ENCODE results near the gene AMDHD2.
"Not testable (repeated sequence)": the region's sequence is repeated elsewhere in the genome, so short reads cannot be mapped to it uniquely, and the experiment has no call there.

Gene AMDHD2, protein sequence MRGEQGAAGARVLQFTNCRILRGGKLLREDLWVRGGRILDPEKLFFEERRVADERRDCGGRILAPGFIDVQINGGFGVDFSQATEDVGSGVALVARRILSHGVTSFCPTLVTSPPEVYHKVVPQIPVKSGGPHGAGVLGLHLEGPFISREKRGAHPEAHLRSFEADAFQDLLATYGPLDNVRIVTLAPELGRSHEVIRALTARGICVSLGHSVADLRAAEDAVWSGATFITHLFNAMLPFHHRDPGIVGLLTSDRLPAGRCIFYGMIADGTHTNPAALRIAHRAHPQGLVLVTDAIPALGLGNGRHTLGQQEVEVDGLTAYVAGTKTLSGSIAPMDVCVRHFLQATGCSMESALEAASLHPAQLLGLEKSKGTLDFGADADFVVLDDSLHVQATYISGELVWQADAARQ

DNA sequence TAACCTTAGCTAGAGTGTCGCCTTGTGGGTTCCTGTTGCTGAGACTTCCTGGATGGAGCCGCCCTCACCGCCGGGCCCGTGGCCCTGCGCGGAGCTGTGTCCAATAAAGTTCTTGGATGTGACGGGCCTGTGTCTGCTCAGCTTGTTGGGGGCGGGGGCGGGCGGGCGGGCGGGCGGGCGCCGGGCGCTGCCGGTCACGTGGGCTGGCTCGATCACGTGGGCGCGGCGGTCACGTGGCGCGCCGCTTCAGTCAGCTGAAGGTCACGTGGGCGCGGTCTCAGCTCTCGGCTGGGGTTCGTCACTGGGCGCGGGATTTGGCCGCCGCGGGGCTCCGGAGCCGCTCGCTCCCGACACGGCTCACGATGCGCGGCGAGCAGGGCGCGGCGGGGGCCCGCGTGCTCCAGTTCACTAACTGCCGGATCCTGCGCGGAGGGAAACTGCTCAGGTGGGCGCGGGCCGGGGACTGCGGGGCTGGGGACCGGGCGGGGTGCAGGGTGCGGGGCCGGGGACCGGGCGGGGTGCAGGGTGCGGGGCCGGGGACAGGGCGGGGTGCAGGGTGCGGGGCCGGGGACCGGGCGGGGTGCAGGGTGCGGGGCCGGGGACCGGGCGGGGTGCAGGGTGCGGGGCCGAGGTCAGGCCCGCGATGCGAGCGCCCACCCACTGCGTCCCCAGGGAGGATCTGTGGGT lies at the start of gene AMDHD2:
Gene AMDHD2, plus strand, starts transcription at position 275 of the 687 bp plus-strand sequence. Its CDS starts 88 bp downstream, at position 363.
- FAIRE-seq: no peak

DNA sequence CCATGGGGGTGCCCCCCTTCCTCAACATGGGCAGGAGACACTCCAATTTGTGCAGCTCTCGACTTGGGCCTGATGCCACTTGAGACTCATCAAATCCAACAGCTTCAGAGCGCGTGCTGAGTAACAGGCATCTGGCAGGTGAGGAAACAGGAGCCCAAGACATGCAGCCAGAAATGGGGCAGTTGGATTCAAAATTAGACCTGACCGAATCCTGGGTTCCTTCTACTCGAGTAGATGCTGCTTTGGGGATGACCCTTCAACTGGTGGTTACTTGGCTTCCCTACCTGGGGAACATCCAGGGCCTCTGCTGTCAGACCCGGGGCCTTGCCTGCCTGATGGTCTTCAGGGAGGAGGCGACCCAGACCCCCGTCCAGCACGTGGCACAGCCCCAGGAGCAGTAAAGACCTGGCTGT lies 49.6 kb upstream of the AMDHD2 start:
- no peak for FAIRE-seq

DNA sequence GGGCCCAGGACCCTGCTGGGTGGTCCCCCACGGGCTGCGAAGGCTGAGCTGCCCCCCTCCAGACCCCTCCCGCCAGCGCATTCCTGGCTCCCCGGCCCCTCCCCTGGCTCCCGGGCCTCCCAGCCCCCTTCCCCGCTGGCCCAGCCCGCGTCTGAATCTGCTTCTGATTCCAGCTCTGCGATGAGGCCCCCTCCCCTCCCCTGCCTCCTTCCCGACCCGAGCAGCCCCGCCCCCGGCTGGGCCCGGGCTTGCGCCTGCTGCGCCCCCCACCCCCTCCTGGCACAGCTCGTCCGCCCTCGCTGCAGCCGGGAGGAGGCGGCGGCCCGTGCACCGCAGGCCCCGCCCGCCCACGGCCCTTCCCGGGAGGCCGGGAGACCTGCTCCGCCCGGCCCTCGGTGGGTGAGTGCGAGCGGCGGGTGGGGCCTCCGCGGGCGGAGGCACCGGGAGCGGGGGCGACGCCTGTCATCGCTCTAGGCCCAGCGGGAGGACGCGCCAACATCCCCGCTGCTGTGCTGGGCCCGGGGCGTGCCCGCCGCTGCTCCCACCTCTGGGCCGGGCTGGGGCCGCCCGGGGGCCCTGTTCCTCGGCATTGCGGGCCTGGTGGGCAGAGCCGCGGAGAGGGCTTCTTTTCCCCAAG lies 49.0 kb upstream of the AMDHD2 start, which contains the start of gene NTN3:
Gene NTN3, plus strand, starts transcription at position 282 of the 637 bp plus-strand sequence. CDS start 405 bp downstream, outside the sequence.
- no peak for FAIRE-seq

DNA sequence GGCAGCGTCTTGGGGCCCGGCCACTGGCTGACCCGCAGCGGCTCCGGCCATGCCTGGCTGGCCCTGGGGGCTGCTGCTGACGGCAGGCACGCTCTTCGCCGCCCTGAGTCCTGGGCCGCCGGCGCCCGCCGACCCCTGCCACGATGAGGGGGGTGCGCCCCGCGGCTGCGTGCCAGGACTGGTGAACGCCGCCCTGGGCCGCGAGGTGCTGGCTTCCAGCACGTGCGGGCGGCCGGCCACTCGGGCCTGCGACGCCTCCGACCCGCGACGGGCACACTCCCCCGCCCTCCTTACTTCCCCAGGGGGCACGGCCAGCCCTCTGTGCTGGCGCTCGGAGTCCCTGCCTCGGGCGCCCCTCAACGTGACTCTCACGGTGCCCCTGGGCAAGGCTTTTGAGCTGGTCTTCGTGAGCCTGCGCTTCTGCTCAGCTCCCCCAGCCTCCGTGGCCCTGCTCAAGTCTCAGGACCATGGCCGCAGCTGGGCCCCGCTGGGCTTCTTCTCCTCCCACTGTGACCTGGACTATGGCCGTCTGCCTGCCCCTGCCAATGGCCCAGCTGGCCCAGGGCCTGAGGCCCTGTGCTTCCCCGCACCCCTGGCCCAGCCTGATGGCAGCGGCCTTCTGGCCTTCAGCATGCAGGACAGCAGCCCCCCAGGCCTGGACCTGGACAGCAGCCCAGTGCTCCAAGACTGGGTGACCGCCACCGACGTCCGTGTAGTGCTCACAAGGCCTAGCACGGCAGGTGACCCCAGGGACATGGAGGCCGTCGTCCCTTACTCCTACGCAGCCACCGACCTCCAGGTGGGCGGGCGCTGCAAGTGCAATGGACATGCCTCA lies 48.3 kb upstream of the AMDHD2 start:
- FAIRE-seq: no peak

DNA sequence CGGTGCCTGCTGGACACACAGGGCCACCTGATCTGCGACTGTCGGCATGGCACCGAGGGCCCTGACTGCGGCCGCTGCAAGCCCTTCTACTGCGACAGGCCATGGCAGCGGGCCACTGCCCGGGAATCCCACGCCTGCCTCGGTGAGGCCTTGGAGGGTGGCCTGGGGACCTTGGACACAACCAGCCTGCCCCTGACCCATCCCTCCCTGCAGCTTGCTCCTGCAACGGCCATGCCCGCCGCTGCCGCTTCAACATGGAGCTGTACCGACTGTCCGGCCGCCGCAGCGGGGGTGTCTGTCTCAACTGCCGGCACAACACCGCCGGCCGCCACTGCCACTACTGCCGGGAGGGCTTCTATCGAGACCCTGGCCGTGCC lies 47.7 kb upstream of the AMDHD2 start:
- no peak for FAIRE-seq

DNA sequence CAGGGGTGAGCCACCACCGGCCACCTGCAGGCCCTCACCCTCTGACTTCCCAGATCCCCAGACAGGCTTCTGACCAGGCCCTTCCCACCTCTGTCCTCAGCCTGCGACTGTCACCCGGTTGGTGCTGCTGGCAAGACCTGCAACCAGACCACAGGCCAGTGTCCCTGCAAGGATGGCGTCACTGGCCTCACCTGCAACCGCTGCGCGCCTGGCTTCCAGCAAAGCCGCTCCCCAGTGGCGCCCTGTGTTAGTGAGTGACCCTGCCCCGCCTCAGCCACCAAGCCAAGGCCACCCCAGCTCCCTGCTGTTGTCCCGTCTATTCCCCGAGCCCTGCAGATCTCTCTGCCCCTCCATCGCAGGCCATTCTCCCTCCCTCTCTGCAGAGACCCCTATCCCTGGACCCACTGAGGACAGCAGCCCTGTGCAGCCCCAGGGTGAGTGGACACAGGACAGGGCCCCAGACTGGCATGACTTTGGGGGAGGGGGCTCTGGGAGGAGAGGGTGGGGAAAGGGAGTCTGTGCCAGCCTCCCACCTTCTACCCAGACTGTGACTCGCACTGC lies 47.2 kb upstream of the AMDHD2 start:
- no peak for FAIRE-seq

DNA sequence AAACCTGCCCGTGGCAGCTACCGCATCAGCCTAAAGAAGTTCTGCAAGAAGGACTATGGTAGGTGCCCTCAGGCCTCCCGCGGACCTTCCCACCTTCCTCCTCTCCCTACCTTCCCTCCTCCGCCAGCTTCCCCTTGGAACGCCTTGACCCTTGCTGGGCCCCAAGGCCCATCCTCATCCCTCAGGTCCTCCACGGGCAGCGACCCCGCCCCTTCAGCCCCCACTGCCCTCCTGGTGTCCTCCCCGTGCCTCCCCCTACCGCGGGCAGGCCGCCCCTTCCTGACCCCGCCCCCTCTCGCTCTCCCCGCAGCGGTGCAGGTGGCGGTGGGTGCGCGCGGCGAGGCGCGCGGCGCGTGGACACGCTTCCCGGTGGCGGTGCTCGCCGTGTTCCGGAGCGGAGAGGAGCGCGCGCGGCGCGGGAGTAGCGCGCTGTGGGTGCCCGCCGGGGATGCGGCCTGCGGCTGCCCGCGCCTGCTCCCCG lies 46.7 kb upstream of the AMDHD2 start:
- FAIRE-seq: no peak

DNA sequence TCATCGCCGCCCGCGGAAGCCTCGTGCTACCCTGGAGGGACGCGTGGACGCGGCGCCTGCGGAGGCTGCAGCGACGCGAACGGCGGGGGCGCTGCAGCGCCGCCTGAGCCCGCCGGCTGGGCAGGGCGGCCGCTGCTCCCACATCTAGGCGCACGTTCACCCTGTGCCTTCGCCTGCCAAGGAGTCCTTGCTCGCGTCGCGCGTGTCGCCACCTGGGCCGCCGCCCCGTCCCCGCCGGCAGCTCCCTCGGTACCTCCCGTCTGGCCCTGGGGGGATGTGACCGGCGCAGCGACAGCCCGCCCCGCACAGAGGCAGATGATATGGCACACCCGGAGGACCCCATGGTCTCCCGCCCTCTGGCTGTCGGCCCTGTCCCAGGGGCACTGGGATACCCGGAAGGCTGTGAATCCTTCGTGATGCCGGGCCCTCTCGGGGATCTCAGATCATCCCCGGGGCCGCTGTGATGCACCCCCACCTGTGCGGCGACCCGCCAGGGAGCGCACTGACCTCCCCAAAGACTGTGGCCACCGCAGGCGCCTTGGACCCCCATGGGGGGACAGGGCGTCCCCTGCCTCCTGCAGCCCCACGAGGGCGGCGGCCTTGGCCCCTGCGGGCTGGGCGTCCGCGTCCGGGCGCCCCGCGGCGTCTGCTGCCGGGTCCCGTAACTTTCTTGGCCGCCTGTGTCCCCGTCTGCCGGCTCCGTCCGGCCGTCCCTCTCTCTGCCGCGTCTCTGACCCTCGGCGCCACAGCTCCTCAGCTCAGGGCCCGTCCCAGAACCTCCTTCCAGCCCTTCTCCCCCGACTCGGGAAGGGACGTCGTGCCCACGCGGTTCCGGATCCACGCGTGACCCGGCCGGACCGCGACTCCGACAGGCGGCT lies 45.9 kb upstream of the AMDHD2 start:
- FAIRE-seq: no peak

DNA sequence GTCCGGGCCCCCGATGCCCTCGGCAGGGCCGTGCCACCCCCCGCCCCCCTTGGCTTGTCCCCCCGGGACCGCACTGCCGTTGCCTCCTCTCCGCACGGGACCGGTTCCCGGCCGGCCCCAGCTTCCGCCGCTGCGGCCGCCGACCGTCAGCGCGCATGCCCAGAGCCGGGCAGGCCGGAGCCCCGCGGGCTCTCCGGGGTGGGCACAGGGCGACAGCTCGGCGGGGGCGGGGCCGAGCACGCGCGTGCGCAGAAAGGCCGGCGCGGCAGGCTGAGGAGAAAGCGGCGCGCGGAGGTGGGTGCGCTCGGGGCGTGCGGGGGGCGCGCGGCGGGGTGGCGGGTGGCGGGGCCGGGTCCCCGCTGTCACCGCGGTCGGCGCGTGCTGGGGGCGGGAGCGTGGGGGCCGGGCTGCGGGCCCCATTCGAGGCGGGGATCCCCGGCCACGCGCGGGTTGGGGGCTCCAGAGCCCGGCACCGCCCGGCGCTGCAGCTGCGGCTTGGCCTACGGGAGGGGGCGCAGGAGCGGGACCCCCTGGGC lies 45.2 kb upstream of the AMDHD2 start, which contains the start of gene TBC1D24:
Gene TBC1D24, plus strand, starts transcription at position 251 of the 536 bp plus-strand sequence. CDS start 21,022 bp downstream, outside the sequence.
- no peak for FAIRE-seq

DNA sequence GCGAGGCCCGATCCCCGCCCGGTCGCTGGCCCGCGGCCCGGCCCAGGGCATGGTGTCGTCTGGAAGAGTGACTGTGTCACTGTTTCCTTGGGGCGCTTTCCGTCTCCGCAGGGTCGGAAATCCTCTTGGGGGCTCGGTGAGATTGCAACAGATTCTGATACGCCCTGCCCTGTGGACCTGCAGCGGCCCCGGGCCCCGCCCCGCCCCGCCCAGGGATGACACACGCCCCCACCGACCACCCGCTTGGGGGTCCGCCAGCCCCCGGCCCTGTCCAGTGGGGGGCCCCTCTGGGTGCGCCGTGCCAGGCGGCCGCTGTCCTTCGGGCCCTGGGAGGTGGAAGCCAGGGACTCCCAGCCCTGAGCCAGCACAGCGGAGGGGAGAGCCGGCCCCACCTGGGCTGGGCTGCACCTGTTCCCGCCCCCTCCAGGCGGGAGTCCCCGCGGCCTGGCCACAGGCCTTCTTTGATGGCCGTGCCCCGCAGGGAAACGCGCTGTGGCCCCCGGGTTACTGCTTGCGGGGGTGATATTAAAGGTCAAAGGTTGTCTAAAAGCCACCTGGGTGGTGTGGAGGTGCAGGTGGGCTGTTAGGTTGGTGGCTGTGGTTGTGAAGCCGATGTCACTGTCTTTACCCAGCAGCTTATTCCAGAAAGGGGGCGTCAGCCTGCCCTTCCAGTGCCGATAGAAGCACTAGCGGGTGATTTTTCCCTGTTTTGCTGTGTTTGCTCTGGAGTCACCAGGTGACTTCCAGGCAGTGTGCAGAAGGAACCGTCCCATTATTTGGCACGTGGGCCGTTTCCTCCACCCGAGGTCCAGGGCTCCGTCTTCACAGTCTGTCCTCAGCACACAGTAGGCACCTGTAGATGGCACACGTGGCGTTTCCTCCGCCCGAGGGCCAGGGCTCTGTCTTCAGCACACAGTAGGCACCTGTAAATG lies 44.5 kb upstream of the AMDHD2 start:
- no peak for FAIRE-seq

DNA sequence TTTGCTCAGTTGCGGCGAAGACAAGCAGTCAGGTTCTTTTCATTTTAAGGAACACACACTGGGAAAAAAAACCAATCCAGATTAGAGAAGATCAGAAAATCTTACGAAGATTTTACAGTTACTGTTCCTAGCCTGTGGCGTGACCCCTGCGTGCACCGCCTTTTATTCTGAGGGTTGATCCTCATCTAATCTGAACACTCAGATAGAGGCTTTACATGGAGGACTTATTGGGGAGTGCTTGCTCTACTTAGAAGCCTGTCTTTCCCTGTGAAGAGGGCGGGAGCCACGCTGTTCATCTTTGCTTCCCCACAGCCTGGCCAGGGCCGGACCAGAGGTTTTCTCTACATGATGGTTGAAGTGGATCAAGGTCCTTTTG lies 43.8 kb upstream of the AMDHD2 start:
- no peak for FAIRE-seq

DNA sequence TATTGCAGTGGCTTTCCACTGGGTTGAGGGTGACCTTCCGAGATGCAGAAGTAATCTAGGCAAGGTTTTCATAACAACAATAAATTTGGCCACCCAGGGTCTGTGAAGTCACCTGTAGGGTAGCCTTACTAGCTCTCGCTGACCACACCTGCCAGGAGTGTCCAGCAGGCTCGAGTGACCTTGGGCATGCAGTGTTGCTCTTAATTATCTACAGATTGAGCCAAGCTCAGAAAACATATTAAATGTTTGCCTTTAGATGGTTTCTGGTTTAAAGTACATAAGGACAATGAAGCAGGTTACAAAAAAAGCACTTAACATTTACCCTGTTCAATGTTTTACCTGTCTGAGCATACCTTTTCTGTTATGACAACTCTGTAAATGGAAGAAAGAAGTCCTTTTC lies 43.4 kb upstream of the AMDHD2 start:
- no peak for FAIRE-seq

DNA sequence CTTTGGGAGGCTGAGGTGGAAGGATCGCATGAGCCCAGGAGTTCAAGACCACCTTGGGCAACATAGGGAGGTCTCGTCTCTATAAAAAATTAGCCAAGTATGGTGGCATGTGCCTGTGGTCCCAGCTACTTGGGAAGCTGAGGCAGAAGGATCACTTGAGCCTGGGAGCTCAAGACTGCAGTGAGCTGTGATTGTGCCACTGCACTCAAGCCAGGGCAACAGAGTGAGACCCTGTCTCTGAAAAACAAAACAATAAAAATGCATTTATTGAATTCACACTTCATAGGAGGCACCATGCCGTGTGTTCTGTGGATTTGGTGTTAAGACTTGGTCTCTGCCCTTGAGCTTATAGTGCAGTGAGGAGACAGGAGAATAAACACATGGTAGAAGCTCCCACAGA lies 42.8 kb upstream of the AMDHD2 start:
- FAIRE-seq: no peak

DNA sequence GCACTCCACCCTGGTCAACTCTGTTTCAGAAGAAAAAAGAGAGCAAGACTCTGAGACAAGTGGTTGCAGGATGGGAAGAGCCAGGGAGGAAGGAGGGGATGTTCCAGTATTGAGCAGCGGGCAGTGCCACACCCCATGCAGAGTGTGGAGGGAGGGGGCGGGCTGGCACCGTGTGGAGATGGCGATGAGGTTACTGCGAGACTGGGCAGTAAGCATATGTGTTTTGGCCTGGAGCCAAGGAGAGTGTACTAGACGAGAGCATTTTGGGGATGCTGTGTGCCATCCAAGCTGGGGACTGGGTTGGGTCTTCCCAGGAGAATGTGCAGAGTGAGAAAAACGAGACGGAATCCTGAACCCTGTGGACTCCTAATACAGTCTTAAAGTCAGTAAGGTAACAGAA lies 41.9 kb upstream of the AMDHD2 start:
- FAIRE-seq: no peak

DNA sequence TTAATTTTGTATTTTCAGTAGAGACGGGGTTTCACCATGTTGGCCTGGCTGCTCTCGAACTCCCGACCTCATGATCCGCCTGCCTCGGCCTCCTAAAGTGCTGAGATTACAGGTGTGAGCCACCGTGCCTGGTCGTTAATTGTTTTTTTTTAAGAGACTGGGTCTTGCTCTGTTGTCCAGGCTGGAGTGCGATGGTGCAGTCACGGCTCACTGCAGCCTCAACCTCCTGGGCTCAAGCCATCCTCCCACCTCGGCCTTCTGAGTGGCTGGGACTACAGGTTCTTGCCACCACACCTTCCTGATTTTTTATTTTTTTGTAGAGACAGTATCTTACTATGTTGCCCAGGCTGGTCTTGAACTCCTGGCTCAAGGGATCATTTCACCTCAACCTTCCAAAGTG lies 40.2 kb upstream of the AMDHD2 start:
- not testable (repeated sequence) for FAIRE-seq

DNA sequence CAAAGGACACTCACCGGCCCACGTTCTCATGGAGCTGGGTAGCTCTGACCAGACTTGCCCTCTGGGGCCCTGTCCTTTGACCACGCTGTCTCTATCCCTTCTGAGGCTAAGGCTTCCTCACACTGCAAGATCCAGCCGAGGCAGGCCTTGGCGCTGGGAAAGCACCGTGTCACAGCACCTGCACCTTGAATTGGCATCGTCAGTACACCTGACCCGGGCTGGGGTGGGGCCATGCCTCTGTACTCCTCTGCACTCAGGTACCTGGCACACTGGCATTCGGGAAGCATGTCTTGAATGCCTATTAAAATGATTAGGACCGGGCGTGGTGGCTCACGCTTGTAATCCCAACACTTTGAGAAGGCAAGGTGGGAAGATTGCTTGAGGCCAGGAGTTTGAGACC lies 39.2 kb upstream of the AMDHD2 start:
- no peak for FAIRE-seq

DNA sequence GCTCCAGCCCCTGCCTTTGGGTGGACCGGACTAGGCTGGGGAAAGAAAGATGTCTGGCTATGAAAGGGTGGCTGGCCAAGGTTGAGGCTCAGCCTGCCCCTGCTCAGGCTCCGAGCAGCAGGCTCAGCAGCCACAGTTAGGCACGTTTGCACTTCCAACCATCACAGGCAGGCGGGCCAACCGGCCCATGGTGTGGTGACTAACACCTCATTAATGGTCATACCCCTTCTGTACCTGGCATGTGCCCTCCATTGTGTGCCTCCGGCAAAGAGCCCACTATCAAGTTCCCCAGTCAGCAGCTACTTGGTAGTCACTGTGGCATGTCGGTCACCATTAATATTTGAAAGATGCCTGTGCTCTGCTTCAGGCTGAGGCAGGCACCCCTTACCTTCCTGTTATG lies 38.5 kb upstream of the AMDHD2 start:
- no peak for FAIRE-seq

DNA sequence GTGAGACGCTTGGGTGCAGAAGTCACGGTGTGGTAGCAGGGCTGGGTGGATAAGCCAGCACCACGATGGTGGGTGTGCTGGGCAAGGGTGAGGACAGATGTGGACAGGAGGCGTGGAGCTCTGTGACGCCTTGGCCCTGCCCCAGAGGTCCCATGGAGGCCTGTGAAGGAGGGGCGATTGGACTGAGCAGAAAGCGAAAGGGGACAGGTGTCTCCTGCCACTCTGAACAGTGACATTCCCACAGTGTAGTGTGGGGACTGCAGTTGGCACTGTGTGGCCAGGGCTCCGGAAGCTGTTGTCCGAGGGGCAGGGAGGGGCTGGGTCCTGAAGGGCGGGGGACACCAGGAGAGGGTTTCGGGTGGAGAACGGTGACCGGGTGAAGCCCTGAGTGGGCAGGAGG lies 37.9 kb upstream of the AMDHD2 start:
- no peak for FAIRE-seq

DNA sequence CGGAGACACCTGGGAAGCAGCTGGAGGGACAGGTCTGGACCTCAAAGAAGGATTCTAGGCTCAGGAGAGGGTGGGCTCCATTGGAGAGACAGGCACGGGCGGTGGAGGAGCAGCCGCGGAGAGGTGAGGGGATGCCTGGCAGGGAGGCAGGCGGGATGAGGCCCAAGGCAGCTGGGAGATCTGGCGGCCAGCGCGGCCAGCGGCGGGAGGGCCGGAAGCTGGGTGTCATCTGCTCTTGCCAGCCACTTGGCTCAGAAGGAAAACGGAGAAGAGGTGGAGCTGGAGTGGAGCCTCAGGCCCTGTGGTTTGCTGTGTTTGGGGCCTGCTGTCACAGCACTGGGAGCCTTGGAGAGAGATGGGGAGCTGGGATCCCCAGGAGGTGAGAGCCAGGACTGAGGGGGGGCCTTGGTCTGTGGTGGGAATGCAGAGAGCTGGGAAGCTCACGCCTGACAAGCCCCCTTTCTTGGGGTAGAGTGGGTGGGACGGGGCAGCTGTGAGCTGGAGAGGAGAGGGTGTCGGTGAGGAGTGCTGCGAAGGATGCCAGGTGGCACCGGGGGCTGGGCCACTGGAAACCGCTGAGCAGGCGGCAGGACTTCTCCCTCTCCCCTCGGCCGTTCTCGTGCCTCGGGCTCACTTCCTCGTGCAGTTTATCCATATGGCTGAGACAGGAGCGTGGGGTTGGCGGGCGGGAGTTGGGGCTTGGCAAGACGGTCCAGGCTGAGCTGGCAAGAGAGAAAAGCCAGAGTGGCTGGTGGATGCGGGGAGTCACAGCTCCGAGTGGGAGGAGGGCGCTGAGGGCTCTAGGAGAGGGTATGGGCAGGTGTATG lies 37.2 kb upstream of the AMDHD2 start:
- FAIRE-seq: no peak
